Gastrocnemius medialis (tissue), 4 donors: ENCODE data around the gene ROR2. TPM values are rescaled to one million over a fixed set of nuclear protein-coding genes. Genes with fewer than 3 reads are reported as not detected.

Experiments used
- ATAC-seq, 2 donors: fragments of 150-250 bp; one replicate each; pipeline ENCODE4 v1.9.1; 2016
- DNase-seq, 2 donors: peaks; one replicate each; pipeline ENCODE4 v3.0.0-alpha.2; 2019
- H3K27ac ChIP-seq, 4 donors: fragments of 200-600 bp; sonication (generic); 1 replicate in 1 of 4; 2 replicates in 3 of 4; pipeline ENCODE4 v1.5.1; 2016 to 2018; ENCODE audit warnings: mild to moderate bottlenecking in 2 of 4, moderate library complexity in 1 of 4
- H3K27me3 ChIP-seq, 3 donors: fragments of 200-600 bp; sonication (generic) in 2 of 3; 1 replicate in 1 of 3; 2 replicates in 2 of 3; pipeline versions ENCODE4 v1.5.1 to v1.6.0; 2016 to 2019; ENCODE audit warnings: mild to moderate bottlenecking in 1 of 3, moderate library complexity in 1 of 3
- H3K36me3 ChIP-seq, 2 donors: fragments of 200-600 bp; sonication (generic) in 1 of 2; one replicate each; pipeline ENCODE4 v1.5.1; 2017 to 2018
- H3K4me1 ChIP-seq, 2 donors: fragments of 200-600 bp; sonication (generic) in 1 of 2; one replicate each; pipeline ENCODE4 v1.5.1; 2016 to 2017; ENCODE audit warnings: mild to moderate bottlenecking in 2 of 2
- H3K4me3 ChIP-seq, 4 donors: fragments of 200-600 bp; sonication (generic) in 3 of 4; 1 replicate in 1 of 4; 2 replicates in 3 of 4; pipeline ENCODE4 v1.5.1; 2016 to 2019; ENCODE audit warnings: mild to moderate bottlenecking in 2 of 4
- H3K9me3 ChIP-seq, 3 donors: fragments of 200-600 bp; sonication (generic) in 2 of 3; 1 replicate in 1 of 3; 2 replicates in 2 of 3; pipeline ENCODE4 v1.5.1; 2016 to 2019
- POLR2A ChIP-seq, 2 donors: fragments of 450-650 bp; IDR thresholded peaks; one replicate each; pipeline ENCODE4 v1.6.1; 2017; ENCODE audit warnings: antibody characterized with exemption in 2 of 2, mild to moderate bottlenecking in 2 of 2, moderate library complexity in 2 of 2
- in situ Hi-C, 4 donors: fragments of 200-750 bp; cut with MboI; loops; one replicate each; pipeline versions ENCODE4 v1.15.0 to v1.8.0; 2017; ENCODE audit warnings: low sequenced_read_pairs in 4 of 4
- intact Hi-C: fragments of 100-400 bp; cut with DNase I; formaldehyde crosslinking; loops from one replicate; pipeline ENCODE4 v1.15.1; 2023; ENCODE audit warnings: low total_unique reads
- total RNA-seq, 4 donors: library from RNA; depleted of rRNA; stranded (reverse); fragments of >200 nt; gene quantifications; one replicate each; pipeline versions ENCODE4 v1.1.0 to v1.2.3, GENCODE V29; 2016
- TF ChIP-seq, protein P1 (sequence below), 5 experiments: fragments of 450-650 bp in 3 of 5; fragments of 200-600 bp in 2 of 5; sonication (generic) in 2 of 5; IDR thresholded peaks in 4 of 5; conservative IDR thresholded peaks in 1 of 5; 1 replicate in 4 of 5; 2 replicates in 1 of 5; pipeline ENCODE4 v1.5.1; 2016 to 2019; ENCODE audit warnings: antibody characterized with exemption in 5 of 5, mild to moderate bottlenecking in 3 of 5, moderate library complexity in 3 of 5

The ROR2 gene
- total RNA-seq, 4 donors from 2014 or later: 0.15 to 1.2 (median 0.61) TPM

DNA sequence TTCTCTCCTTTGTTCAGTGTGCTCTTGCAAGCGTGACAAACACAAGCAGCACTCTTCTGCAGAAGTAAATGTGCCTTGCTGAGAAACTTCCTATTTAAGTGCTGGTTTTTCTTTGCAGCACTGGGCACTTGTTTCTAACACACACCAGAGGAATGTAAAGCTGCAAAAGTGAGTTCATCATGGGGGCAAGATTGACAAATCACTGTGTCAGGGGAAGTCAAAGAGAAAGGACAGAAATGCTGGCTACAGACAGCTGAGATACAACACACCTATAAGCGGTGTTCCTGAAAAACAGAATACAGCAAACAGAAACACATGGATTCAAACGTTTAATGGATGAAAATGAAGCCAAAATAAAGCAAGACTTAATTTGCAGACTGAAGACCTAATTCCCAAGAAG lies 19.6 kb downstream of the ROR2 start:
- Histone ChIP-seq H3K36me3 (no peaks in the 10 kb centered on the region), H3K9me3 (peaks cover 0 to 11% (median 6%) of the 10 kb centered on the region in 3 donors), H3K27ac (no peak overlapping the region), H3K4me3 (no peak overlapping the region), H3K27me3 (no peaks in the 10 kb centered on the region), H3K4me1 (no peaks in the 10 kb centered on the region)
- DNase-seq: no peak
- ATAC-seq: no peak
- TF ChIP-seq, protein P1, sequence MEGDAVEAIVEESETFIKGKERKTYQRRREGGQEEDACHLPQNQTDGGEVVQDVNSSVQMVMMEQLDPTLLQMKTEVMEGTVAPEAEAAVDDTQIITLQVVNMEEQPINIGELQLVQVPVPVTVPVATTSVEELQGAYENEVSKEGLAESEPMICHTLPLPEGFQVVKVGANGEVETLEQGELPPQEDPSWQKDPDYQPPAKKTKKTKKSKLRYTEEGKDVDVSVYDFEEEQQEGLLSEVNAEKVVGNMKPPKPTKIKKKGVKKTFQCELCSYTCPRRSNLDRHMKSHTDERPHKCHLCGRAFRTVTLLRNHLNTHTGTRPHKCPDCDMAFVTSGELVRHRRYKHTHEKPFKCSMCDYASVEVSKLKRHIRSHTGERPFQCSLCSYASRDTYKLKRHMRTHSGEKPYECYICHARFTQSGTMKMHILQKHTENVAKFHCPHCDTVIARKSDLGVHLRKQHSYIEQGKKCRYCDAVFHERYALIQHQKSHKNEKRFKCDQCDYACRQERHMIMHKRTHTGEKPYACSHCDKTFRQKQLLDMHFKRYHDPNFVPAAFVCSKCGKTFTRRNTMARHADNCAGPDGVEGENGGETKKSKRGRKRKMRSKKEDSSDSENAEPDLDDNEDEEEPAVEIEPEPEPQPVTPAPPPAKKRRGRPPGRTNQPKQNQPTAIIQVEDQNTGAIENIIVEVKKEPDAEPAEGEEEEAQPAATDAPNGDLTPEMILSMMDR (IDR thresholded peaks at IDR 0.05 in 4 of 5, conservative IDR thresholded peaks at IDR 0.05 in 1 of 5): no peak
- no peak for TF ChIP-seq POLR2A (IDR thresholded peaks at IDR 0.05)
- intact Hi-C loops (no loop called here), in situ Hi-C loops (loop anchor here in 1 of 4 donors (25.0 kb wide), 1 partner anchor 143 kb away; no protein-coding TSS in a partner anchor)

DNA sequence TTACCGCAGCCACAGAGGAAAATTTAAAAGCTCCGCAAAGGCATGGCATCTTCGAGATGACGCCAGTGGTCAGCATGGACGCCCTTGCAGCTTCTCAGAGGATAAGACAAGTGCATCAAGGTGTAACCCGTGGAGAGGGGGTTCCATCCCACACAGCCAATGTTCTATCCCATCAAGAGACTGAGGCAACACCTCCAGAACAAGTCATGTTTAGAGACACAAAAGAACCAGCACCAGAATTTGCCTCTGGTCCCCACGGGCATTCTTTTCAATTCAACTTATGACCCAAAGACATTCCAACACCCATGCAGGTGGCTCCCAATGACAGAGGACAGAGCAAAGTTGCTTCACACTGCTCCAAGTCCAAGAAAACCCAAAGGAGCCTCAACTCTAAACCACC lies 20.7 kb downstream of the ROR2 start:
- H3K4me3 ChIP-seq: no peak overlapping the region
- no peaks in the 10 kb centered on the region for H3K36me3 ChIP-seq
- no peak for ATAC-seq
- intact Hi-C loops (no loop called here), in situ Hi-C loops (loop anchor here in 1 of 4 donors (25.0 kb wide), 1 partner anchor 142 kb away; no protein-coding TSS in a partner anchor)
- TF ChIP-seq POLR2A (IDR thresholded peaks at IDR 0.05): no peak
- no peaks in the 10 kb centered on the region for H3K4me1 ChIP-seq
- H3K27ac ChIP-seq: no peak overlapping the region
- H3K27me3 ChIP-seq: no peaks in the 10 kb centered on the region
- DNase-seq: no peak
- peaks cover 0 to 11% (median 6%) of the 10 kb centered on the region in 3 donors for H3K9me3 ChIP-seq

DNA sequence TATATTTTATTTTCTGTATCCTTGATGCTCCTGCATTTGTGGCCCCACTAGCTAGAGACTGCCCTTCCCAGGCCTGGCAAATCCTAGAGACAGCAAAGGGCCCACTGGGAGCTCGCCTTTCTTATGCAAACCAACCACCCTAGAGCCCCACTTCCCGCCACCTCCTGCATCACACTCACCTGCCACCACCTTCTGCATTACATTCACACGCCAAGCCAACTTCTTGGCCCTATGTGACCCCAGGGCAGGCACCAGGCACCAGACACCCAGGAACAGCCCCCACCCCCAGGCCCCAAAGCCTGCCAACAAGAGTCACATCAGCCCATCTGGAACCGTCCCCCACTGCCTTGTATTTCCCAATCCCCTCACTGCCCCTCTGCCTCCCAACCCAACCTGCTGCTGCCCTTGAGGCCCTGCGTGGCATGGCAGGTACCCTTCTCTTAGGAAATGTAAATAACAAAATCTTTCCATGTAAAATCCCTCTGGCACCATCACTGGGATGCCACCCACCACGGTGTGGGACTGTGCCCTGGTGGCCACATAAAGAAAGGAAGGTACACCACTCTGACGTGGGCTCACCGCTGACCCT lies 22.0 kb downstream of the ROR2 start:
- Histone ChIP-seq H3K27me3 (no peaks in the 10 kb centered on the region), H3K4me1 (no peaks in the 10 kb centered on the region), H3K36me3 (no peaks in the 10 kb centered on the region), H3K4me3 (no peak overlapping the region), H3K27ac (no peak overlapping the region), H3K9me3 (peaks cover 0 to 11% (median 6%) of the 10 kb centered on the region in 3 donors)
- in situ Hi-C loops (loop anchor here in 1 of 4 donors (25.0 kb wide), 1 partner anchor 141 kb away; no protein-coding TSS in a partner anchor), intact Hi-C loops (no loop called here)
- DNase-seq: no peak
- no peak for ATAC-seq
- TF ChIP-seq, protein P1 (IDR thresholded peaks at IDR 0.05 in 4 of 5, conservative IDR thresholded peaks at IDR 0.05 in 1 of 5): no peak
- no peak for TF ChIP-seq POLR2A (IDR thresholded peaks at IDR 0.05)

DNA sequence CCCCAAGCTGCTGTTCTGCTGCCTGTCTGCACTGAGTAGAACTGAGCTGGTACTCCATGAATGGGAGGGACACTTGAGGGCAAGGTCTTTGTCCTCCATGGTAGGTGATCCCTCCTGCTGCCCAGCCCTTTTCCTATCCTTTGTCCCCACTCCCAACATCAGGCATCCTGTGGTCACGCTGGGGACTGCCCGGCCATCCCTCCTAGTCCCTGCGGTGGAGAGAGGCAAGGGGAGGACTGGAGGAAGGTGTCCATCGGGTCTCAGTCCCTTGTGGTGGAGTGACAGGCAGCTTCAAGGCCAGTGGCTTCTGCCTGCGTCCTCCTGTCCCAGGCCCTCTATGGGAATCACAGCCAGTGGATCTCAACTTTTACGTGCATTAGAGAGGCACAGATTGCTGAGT lies 25.9 kb downstream of the ROR2 start:
- Histone ChIP-seq H3K27ac (no peak overlapping the region), H3K4me3 (no peak overlapping the region), H3K9me3 (no peaks in the 10 kb centered on the region), H3K36me3 (no peaks in the 10 kb centered on the region), H3K4me1 (no peaks in the 10 kb centered on the region), H3K27me3 (no peaks in the 10 kb centered on the region)
- intact Hi-C loops (no loop called here), in situ Hi-C loops (no loop called here)
- TF ChIP-seq, protein P1 (IDR thresholded peaks at IDR 0.05 in 4 of 5, conservative IDR thresholded peaks at IDR 0.05 in 1 of 5): no peak
- TF ChIP-seq POLR2A (IDR thresholded peaks at IDR 0.05): no peak
- DNase-seq (no peak), ATAC-seq (no peak)

DNA sequence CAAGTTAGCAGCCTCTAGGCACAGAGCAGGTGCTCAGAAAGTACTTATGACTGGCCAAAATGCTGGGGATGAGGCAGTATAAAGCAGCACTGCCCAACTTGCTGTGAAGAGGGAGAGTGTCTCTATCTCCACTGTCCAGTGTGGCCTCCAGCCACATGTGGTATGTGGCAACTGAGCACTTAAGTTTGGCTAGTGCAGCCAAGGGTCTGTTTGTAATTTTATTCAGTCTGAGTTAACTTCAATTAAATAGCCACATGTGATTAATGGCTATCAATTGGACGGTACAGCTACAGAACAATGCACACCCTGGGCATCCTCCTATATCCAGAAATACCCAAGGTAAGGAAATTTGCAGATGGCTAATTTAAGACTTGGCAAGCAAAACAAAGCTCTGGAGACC lies 26.9 kb downstream of the ROR2 start:
- Histone ChIP-seq H3K4me1 (no peaks in the 10 kb centered on the region), H3K4me3 (no peak overlapping the region), H3K9me3 (no peaks in the 10 kb centered on the region), H3K27ac (no peak overlapping the region), H3K36me3 (no peaks in the 10 kb centered on the region), H3K27me3 (no peaks in the 10 kb centered on the region)
- intact Hi-C loops (no loop called here), in situ Hi-C loops (no loop called here)
- TF ChIP-seq, protein P1 (IDR thresholded peaks at IDR 0.05 in 4 of 5, conservative IDR thresholded peaks at IDR 0.05 in 1 of 5): no peak
- TF ChIP-seq POLR2A (IDR thresholded peaks at IDR 0.05): no peak
- ATAC-seq (no peak), DNase-seq (no peak)
